Thyroid gland (tissue), 4 donors: ENCODE results near the gene CD3E.

Experiments
- CTCF ChIP-seq, 6 experiments: fragments of 200-600 bp in 3 of 6; fragments of 450-650 bp in 3 of 6; sonication (generic) in 3 of 6; IDR thresholded peaks; one replicate each; pipeline ENCODE4 v1.5.1; 2016 to 2019; ENCODE audit warnings: antibody characterized with exemption in 6 of 6, mild to moderate bottlenecking in 2 of 6, inconsistent platforms in 1 of 6, moderate library complexity in 1 of 6
- POLR2A ChIP-seq, 2 donors: fragments of 450-650 bp; IDR thresholded peaks; one replicate each; pipeline ENCODE4 v1.6.1; 2017; ENCODE audit warnings: antibody characterized with exemption in 2 of 2, mild to moderate bottlenecking in 2 of 2, moderate library complexity in 1 of 2

DNA sequence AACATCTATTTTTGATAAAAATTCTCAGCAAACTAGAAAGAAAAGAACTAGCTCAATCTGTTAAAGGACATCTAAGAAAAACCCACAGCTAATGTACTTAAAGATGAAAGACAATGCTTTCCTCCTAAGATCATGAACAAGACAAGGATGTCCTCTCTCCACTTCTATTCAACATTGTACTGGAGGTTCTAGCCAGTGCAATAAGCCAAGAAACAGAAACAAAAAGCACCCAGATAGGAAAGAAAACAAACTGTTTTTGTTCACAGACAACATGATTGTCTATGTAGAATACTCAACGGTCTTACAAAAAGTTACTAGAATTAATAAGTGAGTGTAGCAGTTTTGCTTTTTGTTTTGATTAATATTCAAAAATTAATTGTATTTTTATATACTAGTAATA, 30.2 kb downstream of the CD3E start:
- TF ChIP-seq CTCF (IDR thresholded peaks at IDR 0.05) (no peak), POLR2A (IDR thresholded peaks at IDR 0.05) (no peak)
